Upper lobe of right lung (tissue), 1 donor: Measurements from ENCODE around the gene YDJC. TPM values are rescaled to one million over a fixed set of nuclear protein-coding genes. Genes with fewer than 3 reads are reported as not detected.
A peak's percentile ranks its signal among the peaks of the same experiment; 100 is the strongest.

Source experiments
- ATAC-seq: fragments of 200-7000 bp; cut with Tn5 transposase; one replicate; pipeline ENCODE4 v1.9.1; 2020; ENCODE audit warnings: mild to moderate bottlenecking, moderate library complexity
- DNase-seq: peaks from one replicate; pipeline ENCODE4 v3.0.0-alpha.2; 2020
- H3K27ac ChIP-seq: fragments of 200-600 bp; one replicate; pipeline ENCODE4 v1.8.0; 2022
- H3K27me3 ChIP-seq: fragments of 200-600 bp; one replicate; pipeline ENCODE4 v1.8.0; 2022; ENCODE audit warnings: mild to moderate bottlenecking
- H3K36me3 ChIP-seq: fragments of 200-600 bp; one replicate; pipeline ENCODE4 v1.8.0; 2022
- H3K4me1 ChIP-seq: fragments of 200-600 bp; one replicate; pipeline ENCODE4 v1.8.0; 2022
- H3K4me3 ChIP-seq: fragments of 200-600 bp; one replicate; pipeline ENCODE4 v1.8.0; 2022; ENCODE audit warnings: mild to moderate bottlenecking
- H3K9me3 ChIP-seq: fragments of 200-600 bp; one replicate; pipeline ENCODE4 v1.8.0; 2022
- CTCF ChIP-seq: fragments of 200-600 bp; IDR thresholded peaks from one replicate; pipeline ENCODE4 v1.8.0; 2022; ENCODE audit warnings: antibody characterized with exemption
- intact Hi-C: fragments of 100-400 bp; cut with DNase I; formaldehyde crosslinking; loops from one replicate; pipeline ENCODE4 v1.11.0; 2022
- total RNA-seq: library from RNA; stranded (reverse); fragmentation: NEBNext Ultra II Directional; extraction: Animal tissue kit (Norgen Biotek cat#: 25700); gene quantifications from one replicate; pipeline ENCODE4 v1.2.1, GENCODE V29; 2021
- donor health status: DM: no; HTN: yes; CAD: no; lungs with severe emphysema.

Gene YDJC
- total RNA-seq, 1 donor from 2014 or later: 13.9 TPM

- Histone ChIP-seq H3K27ac (no peak overlapping the region), H3K27me3 (no peaks in the 10 kb centered on the region)
Observed at GRCh38 chr22:21663738-21664137, 33.9 kb upstream of the YDJC start.

DNA sequence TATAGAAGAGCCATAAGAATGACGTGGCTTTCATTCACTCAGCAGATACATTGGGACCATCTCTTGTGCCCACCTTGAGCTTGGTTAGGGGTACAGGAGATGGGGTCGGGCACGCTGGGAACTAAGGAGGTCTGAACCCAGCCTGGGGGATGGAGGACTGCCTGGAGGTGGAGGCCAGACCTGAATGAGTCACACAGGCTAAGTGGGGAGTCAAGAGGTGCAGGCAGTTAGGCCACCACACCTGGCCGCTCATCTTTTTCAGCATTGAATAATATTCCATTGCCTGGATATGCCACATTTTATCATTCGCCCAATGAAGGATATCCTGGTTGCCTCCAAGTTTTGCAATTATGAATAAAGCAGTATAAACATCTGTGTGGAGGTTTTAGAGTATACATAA, 32.2 kb upstream of the YDJC start:
- intact Hi-C loops: no loop called here
- no peaks in the 10 kb centered on the region for H3K36me3 ChIP-seq
- H3K4me1 ChIP-seq: peaks cover 6% of the 10 kb centered on the region
- TF ChIP-seq CTCF: no peak
- ATAC-seq: no peak
- H3K27me3 ChIP-seq: no peaks in the 10 kb centered on the region
- H3K9me3 ChIP-seq: no peaks in the 10 kb centered on the region
- no peak overlapping the region for H3K4me3 ChIP-seq
- no peak overlapping the region for H3K27ac ChIP-seq
- no peak for DNase-seq

More at GRCh38 chr22:21663738-21664137, 33.9 kb upstream of the YDJC start:
- DNase-seq (no peak), ATAC-seq (no peak)
- no peak for TF ChIP-seq CTCF
- Histone ChIP-seq H3K4me3 (no peak overlapping the region), H3K36me3 (no peaks in the 10 kb centered on the region), H3K9me3 (no peaks in the 10 kb centered on the region), H3K4me1 (peaks cover 2% of the 10 kb centered on the region)
- intact Hi-C loops: no loop called here

- intact Hi-C loops: no loop called here
- ATAC-seq (no peak), DNase-seq (no peak)
- H3K9me3 ChIP-seq: no peaks in the 10 kb centered on the region
- no peak overlapping the region for H3K27ac ChIP-seq
- no peaks in the 10 kb centered on the region for H3K36me3 ChIP-seq
- TF ChIP-seq CTCF: no peak
- H3K27me3 ChIP-seq: no peaks in the 10 kb centered on the region
- H3K4me1 ChIP-seq: peaks cover 9% of the 10 kb centered on the region
- H3K4me3 ChIP-seq: no peak overlapping the region
Observed at GRCh38 chr22:21660904-21661303, 31.1 kb upstream of the YDJC start.

- no peak overlapping the region for H3K4me3 ChIP-seq
- no peak overlapping the region for H3K27ac ChIP-seq
- no peaks in the 10 kb centered on the region for H3K27me3 ChIP-seq
- H3K36me3 ChIP-seq: no peaks in the 10 kb centered on the region
- ATAC-seq (no peak), DNase-seq (no peak)
- peaks cover 9% of the 10 kb centered on the region for H3K4me1 ChIP-seq
- no peak for TF ChIP-seq CTCF
- H3K9me3 ChIP-seq: no peaks in the 10 kb centered on the region
- intact Hi-C loops: no loop called here
Observed at GRCh38 chr22:21659864-21660525, 30.2 kb upstream of the YDJC start.

- intact Hi-C loops: no loop called here
- H3K4me3 ChIP-seq: peak overlapping the region; percentile 67
- H3K4me1 ChIP-seq: peaks cover 9% of the 10 kb centered on the region
- no peaks in the 10 kb centered on the region for H3K9me3 ChIP-seq
- DNase-seq (peak; percentile 92), ATAC-seq (peak; percentile 95)
- no peaks in the 10 kb centered on the region for H3K27me3 ChIP-seq
- TF ChIP-seq CTCF: peak; percentile 30
- H3K36me3 ChIP-seq: no peaks in the 10 kb centered on the region
- peak overlapping the region; percentile 37 for H3K27ac ChIP-seq
Observed at GRCh38 chr22:21657360-21658032, 27.7 kb upstream of the YDJC start.
